H9 (cell line): ENCODE results near the gene SIGLEC8. TPM values are rescaled to one million over a fixed set of nuclear protein-coding genes. Genes with fewer than 3 reads are reported as not detected.

Source experiments
- DNase-seq: peaks from one replicate; pipeline ENCODE4 v3.0.0-alpha.2; 2017
- H2AFZ ChIP-seq: one replicate; pipeline ENCODE4 v1.6.1; 2013; ENCODE audit warnings: mild to moderate bottlenecking, low read length, control low read depth, moderate library complexity
- H2AK5ac ChIP-seq: 2 replicates; pipeline ENCODE4 v1.6.1; 2013; ENCODE audit warnings: low read length, control low read depth, mixed read lengths; ENCODE audit not compliant: insufficient read length
- H2BK120ac ChIP-seq: one replicate; pipeline ENCODE4 v1.6.1; 2013; ENCODE audit warnings: low read depth, mild to moderate bottlenecking, low read length, control low read depth, inconsistent platforms; ENCODE audit not compliant: poor library complexity, severe bottlenecking
- H2BK12ac ChIP-seq: 2 replicates; pipeline ENCODE4 v1.6.1; 2013; ENCODE audit warnings: low read length, control low read depth, mixed read lengths, low read depth; ENCODE audit not compliant: insufficient read length
- H2BK15ac ChIP-seq: 2 replicates; pipeline ENCODE4 v1.6.1; 2013; ENCODE audit warnings: low read depth, low read length, control low read depth
- H2BK20ac ChIP-seq: one replicate; pipeline ENCODE4 v1.6.1; 2013; ENCODE audit warnings: low read depth, mild to moderate bottlenecking, low read length, control low read depth, inconsistent platforms; ENCODE audit not compliant: poor library complexity, severe bottlenecking
- H2BK5ac ChIP-seq: 2 replicates; pipeline ENCODE4 v1.6.1; 2013; ENCODE audit warnings: low read length, control low read depth, mixed read lengths; ENCODE audit not compliant: insufficient read length
- H3K14ac ChIP-seq: 2 replicates; pipeline ENCODE4 v1.6.1; 2013; ENCODE audit warnings: low read length, control low read depth; ENCODE audit not compliant: insufficient read depth
- H3K18ac ChIP-seq: 2 replicates; pipeline ENCODE4 v1.6.1; 2013; ENCODE audit warnings: low read depth, mild to moderate bottlenecking, mixed read lengths, low read length, control low read depth; ENCODE audit not compliant: insufficient read length
- H3K23ac ChIP-seq: 2 replicates; pipeline ENCODE4 v1.6.1; 2013; ENCODE audit warnings: low read length, control low read depth, mixed read lengths, low read depth; ENCODE audit not compliant: insufficient read length
- H3K23me2 ChIP-seq: 2 replicates; pipeline ENCODE4 v1.6.1; 2013; ENCODE audit warnings: low read depth, mild to moderate bottlenecking, mixed read lengths, low read length, control low read depth; ENCODE audit not compliant: insufficient read length, poor library complexity, severe bottlenecking
- H3K27ac ChIP-seq: 2 replicates; pipeline ENCODE4 v1.5.1; 2013; ENCODE audit warnings: low read length, control low read depth, mixed read lengths, low read depth; ENCODE audit not compliant: insufficient read length
- H3K27me3 ChIP-seq: 2 replicates; pipeline ENCODE4 v1.6.1; 2013; ENCODE audit warnings: low read length, control low read depth, inconsistent platforms; ENCODE audit not compliant: insufficient read depth
- H3K4ac ChIP-seq: 2 replicates; pipeline ENCODE4 v1.6.1; 2013; ENCODE audit warnings: low read depth, mild to moderate bottlenecking, control low read depth, inconsistent platforms, low read length, moderate library complexity
- H3K4me1 ChIP-seq: 2 replicates; pipeline ENCODE4 v1.6.1; 2013; ENCODE audit warnings: low read length, control low read depth, inconsistent platforms; ENCODE audit not compliant: insufficient read depth
- H3K4me2 ChIP-seq: 2 replicates; pipeline ENCODE4 v1.6.1; 2013; ENCODE audit warnings: low read length, control low read depth, mixed read lengths; ENCODE audit not compliant: insufficient read length, insufficient read depth
- H3K56ac ChIP-seq: 2 replicates; pipeline ENCODE4 v1.6.1; 2013; ENCODE audit warnings: low read depth, mild to moderate bottlenecking, mixed read lengths, low read length, control low read depth; ENCODE audit not compliant: insufficient read length
- H3K79me1 ChIP-seq: 2 replicates; pipeline ENCODE4 v1.6.1; 2013; ENCODE audit warnings: low read depth, mild to moderate bottlenecking, moderate library complexity, low read length, control low read depth, inconsistent platforms; ENCODE audit not compliant: insufficient read depth, poor library complexity, severe bottlenecking
- H3K79me2 ChIP-seq: 2 replicates; pipeline ENCODE4 v1.6.1; 2013; ENCODE audit warnings: low read length, control low read depth, inconsistent platforms; ENCODE audit not compliant: insufficient read depth
- H3K9ac ChIP-seq: 2 replicates; pipeline ENCODE4 v1.6.1; 2013; ENCODE audit warnings: low read length, control low read depth, mixed read lengths; ENCODE audit not compliant: insufficient read length; ENCODE audit errors: extremely low read depth
- H3K9me3 ChIP-seq: one replicate; pipeline ENCODE4 v1.6.1; 2013; ENCODE audit warnings: low read depth, low read length, inconsistent platforms; ENCODE audit not compliant: control insufficient read depth
- H3T11ph ChIP-seq: one replicate; pipeline ENCODE4 v1.6.1; 2013; ENCODE audit warnings: mild to moderate bottlenecking, low read length, control low read depth, inconsistent platforms
- H4K20me1 ChIP-seq: one replicate; pipeline ENCODE4 v1.6.1; 2013; ENCODE audit not compliant: control insufficient read depth, insufficient read length, insufficient read depth
- H4K5ac ChIP-seq: 2 replicates; pipeline ENCODE4 v1.6.1; 2013; ENCODE audit warnings: low read depth, mild to moderate bottlenecking, mixed read lengths, low read length, control low read depth; ENCODE audit not compliant: insufficient read length
- H4K8ac ChIP-seq: replicated peaks from 2 replicates; pipeline ENCODE4 v1.6.1; 2013; ENCODE audit warnings: low read length, control low read depth, mixed read lengths, low read depth; ENCODE audit not compliant: insufficient read length
- H4K91ac ChIP-seq: 2 replicates; pipeline ENCODE4 v1.6.1; 2013; ENCODE audit warnings: low read depth, mild to moderate bottlenecking, moderate library complexity, mixed read lengths, low read length, control low read depth; ENCODE audit not compliant: insufficient read length
- H3K27ac Mint-ChIP-seq, 3 experiments: 2 replicates in 2 of 3; 3 replicates in 1 of 3; pipeline ENCODE4 v1.8.0; 2020 to 2021; ENCODE audit warnings: mixed read lengths in 3 of 3, mild to moderate bottlenecking in 1 of 3, moderate library complexity in 1 of 3
- H3K27me3 Mint-ChIP-seq: 2 replicates; pipeline ENCODE4 v1.8.0; 2021; ENCODE audit warnings: low read depth, mild to moderate bottlenecking, moderate library complexity, mixed read lengths
- H3K36me3 Mint-ChIP-seq, 3 experiments: 2 replicates in 2 of 3; 3 replicates in 1 of 3; pipeline ENCODE4 v1.8.0; 2020 to 2021; ENCODE audit warnings: low read depth in 3 of 3, mixed read lengths in 3 of 3; ENCODE audit not compliant: insufficient read depth in 1 of 3
- H3K4me1 Mint-ChIP-seq, 2 experiments: 2 replicates each; pipeline ENCODE4 v1.8.0; 2020; ENCODE audit warnings: mixed read lengths in 2 of 2
- H3K4me3 Mint-ChIP-seq, 2 experiments: 2 replicates in 1 of 2; 3 replicates in 1 of 2; pipeline ENCODE4 v1.8.0; 2020 to 2021; ENCODE audit warnings: mild to moderate bottlenecking in 2 of 2, mixed read lengths in 2 of 2, moderate library complexity in 1 of 2
- H3K9me3 Mint-ChIP-seq, 2 experiments: 2 replicates in 1 of 2; 3 replicates in 1 of 2; pipeline ENCODE4 v1.8.0; 2020; ENCODE audit warnings: mild to moderate bottlenecking in 2 of 2, mixed read lengths in 2 of 2, moderate library complexity in 1 of 2
- WGBS: extraction: QIAGEN DNeasy Blood & Tissue Kit; methylation state at CpG from one replicate; pipeline ENCODE4 v1.1.7; 2013; ENCODE audit warnings: missing lambda C conversion rate, low lambda C conversion rate, mixed read lengths; ENCODE audit not compliant: insufficient read length; ENCODE audit errors: extremely low coverage; 5-methylcytosine and 5-hydroxymethylcytosine counted together
- total RNA-seq: library from RNA; stranded (reverse); gene quantifications from 2 replicates; pipeline ENCODE4 v1.2.1, GENCODE V29; 2021
- TF ChIP-seq, protein P1 (sequence below): fragments of 200-600 bp; sonication (generic); conservative IDR thresholded peaks from 3 replicates; pipeline ENCODE4 v1.8.0; 2021; ENCODE audit warnings: antibody characterized with exemption, mild to moderate bottlenecking

SIGLEC8 gene
- total RNA-seq, 1 experiment from 2014 or later = not detected

DNA sequence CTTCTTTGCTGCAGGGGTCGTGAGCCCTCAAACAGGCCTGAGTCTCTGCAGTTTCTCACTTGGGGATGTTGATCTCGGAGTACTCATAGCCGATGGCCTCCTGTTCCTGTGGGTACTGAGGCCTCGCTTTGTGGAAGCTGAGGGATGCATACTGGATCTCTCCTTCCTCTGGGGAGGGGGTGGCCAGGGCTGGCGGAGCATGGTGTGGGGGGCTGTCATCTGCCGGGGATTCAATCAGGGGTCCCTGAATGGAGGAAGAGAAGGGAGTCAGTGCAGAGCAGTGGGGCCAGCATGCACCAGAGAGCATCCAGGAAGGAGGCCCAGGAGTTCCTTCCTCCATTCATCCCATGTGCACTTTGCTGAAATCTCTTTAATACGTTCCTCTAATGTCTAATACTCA is 33.3 kb upstream of the SIGLEC8 start:
- H2AFZ ChIP-seq = no peak overlapping the region
- H4K91ac ChIP-seq = no peak overlapping the region
- no peak overlapping the region for H3K4ac ChIP-seq
- no peak for DNase-seq
- no peak overlapping the region for H3K56ac ChIP-seq
- Mint-ChIP-seq H3K4me3 (no peak overlapping the region), H3K27ac (no peak overlapping the region), H3K4me1 (no peaks in the 10 kb centered on the region), H3K9me3 (peaks cover 50 to 89% of the 10 kb centered on the region in 2 experiments), H3K27me3 (peaks cover 25% of the 10 kb centered on the region), H3K36me3 (peaks cover 0 to 15% (median 6%) of the 10 kb centered on the region in 3 experiments; a peak in 4 of 7 replicates)
- H3K14ac ChIP-seq = no peak overlapping the region
- no peak overlapping the region for H3K18ac ChIP-seq
- H2BK20ac ChIP-seq = no peak overlapping the region
- TF ChIP-seq, protein P1, sequence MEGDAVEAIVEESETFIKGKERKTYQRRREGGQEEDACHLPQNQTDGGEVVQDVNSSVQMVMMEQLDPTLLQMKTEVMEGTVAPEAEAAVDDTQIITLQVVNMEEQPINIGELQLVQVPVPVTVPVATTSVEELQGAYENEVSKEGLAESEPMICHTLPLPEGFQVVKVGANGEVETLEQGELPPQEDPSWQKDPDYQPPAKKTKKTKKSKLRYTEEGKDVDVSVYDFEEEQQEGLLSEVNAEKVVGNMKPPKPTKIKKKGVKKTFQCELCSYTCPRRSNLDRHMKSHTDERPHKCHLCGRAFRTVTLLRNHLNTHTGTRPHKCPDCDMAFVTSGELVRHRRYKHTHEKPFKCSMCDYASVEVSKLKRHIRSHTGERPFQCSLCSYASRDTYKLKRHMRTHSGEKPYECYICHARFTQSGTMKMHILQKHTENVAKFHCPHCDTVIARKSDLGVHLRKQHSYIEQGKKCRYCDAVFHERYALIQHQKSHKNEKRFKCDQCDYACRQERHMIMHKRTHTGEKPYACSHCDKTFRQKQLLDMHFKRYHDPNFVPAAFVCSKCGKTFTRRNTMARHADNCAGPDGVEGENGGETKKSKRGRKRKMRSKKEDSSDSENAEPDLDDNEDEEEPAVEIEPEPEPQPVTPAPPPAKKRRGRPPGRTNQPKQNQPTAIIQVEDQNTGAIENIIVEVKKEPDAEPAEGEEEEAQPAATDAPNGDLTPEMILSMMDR = no peak
- no peak overlapping the region for H2BK15ac ChIP-seq
- H3K9me3 ChIP-seq = no peaks in the 10 kb centered on the region
- no peak overlapping the region for H3T11ph ChIP-seq
- H4K20me1 ChIP-seq = no peaks in the 10 kb centered on the region
- H3K27ac ChIP-seq = no peak overlapping the region
- H3K79me1 ChIP-seq = no peaks in the 10 kb centered on the region
- no peak overlapping the region for H2AK5ac ChIP-seq
- H3K4me2 ChIP-seq = no peak overlapping the region
- no peaks in the 10 kb centered on the region for H3K79me2 ChIP-seq
- H3K23me2 ChIP-seq = no peaks in the 10 kb centered on the region
- no peaks in the 10 kb centered on the region for H3K27me3 ChIP-seq
- no peak overlapping the region for H2BK120ac ChIP-seq
- no peak overlapping the region for H4K5ac ChIP-seq
- H3K4me1 ChIP-seq = no peaks in the 10 kb centered on the region
- no peak overlapping the region for H3K23ac ChIP-seq
- no peak overlapping the region for H2BK5ac ChIP-seq
- WGBS = no CpG with 5 or more reads among the region's 7 CpGs
- H4K8ac ChIP-seq = no peak overlapping the region
- no peak overlapping the region for H3K9ac ChIP-seq
- no peak overlapping the region for H2BK12ac ChIP-seq
